ENCODE measurements around the gene TMEM238.

- TF ChIP-seq, protein P1, sequence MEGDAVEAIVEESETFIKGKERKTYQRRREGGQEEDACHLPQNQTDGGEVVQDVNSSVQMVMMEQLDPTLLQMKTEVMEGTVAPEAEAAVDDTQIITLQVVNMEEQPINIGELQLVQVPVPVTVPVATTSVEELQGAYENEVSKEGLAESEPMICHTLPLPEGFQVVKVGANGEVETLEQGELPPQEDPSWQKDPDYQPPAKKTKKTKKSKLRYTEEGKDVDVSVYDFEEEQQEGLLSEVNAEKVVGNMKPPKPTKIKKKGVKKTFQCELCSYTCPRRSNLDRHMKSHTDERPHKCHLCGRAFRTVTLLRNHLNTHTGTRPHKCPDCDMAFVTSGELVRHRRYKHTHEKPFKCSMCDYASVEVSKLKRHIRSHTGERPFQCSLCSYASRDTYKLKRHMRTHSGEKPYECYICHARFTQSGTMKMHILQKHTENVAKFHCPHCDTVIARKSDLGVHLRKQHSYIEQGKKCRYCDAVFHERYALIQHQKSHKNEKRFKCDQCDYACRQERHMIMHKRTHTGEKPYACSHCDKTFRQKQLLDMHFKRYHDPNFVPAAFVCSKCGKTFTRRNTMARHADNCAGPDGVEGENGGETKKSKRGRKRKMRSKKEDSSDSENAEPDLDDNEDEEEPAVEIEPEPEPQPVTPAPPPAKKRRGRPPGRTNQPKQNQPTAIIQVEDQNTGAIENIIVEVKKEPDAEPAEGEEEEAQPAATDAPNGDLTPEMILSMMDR (IDR thresholded peaks at IDR 0.05) = no peak
- TF ChIP-seq POLR2AphosphoS5 (IDR thresholded peaks at IDR 0.05; ENCODE audit: low read depth, low read length) (peak; percentile 80), REST (IDR thresholded peaks at IDR 0.05; ENCODE audit: insufficient read depth in 1 of 2, low read depth in 2 of 2, low read length in 1 of 2) (peak in 1 of 2 experiments; percentile 13; a peak in 1 of 4 replicates), SIN3A (IDR thresholded peaks at IDR 0.05; ENCODE audit: borderline replicate concordance, insufficient read depth, low read depth, low read length) (no peak), TCF7L2 (IDR thresholded peaks at IDR 0.05; ENCODE audit: low read depth, low read length) (no peak)
Observed at GRCh38 chr19:55391191-55391670, 7.1 kb upstream of the TMEM238 start.
